Endometrium (tissue), 2 donors: ENCODE data around the gene NTNG2.

Experiments
- FAIRE-seq: peaks from 2 replicates; lab custom pipeline; 2012; peaks lifted over from hg19 to GRCh38; lab: Jason Lieb, UNC
- donor health status: control.
- donor health status: control.

The NTNG2 gene

DNA sequence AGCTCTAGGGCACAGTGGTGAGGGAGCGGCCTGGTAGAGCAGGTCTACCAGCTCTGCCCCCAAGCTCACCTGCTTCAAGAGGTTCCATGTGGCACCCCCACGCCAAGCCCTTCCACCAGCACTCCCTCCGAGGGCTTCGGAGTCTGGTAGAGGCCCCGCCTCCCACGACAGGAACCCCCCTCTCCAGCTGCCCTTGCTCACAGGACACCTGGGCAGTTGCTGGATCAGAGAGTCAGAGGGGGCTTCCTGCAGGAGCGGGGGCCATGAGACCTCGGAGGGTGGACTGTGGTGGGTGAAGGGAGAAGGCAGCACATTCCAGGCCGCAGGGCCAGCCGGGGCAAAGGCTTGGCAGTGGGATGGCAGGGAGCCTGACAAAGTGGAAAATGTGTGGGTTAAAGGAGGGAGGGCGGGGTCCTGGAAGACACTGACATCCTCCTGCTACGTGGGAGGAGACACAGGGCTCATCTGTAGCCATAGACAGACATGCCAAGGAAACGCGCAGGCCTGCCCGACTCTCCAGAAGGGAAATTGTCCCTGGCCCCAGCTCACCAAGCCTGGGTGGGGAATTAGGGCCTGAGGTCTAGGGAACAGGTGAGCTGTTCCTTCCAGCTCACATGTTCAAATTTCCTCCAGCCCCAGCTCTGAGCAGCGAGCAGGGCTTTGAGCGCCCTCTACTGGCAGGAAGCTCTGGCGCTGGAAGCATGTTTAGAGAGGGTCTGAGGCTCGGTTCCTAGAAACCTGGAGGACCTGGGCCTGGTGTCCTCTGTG, 74.2 kb downstream of the NTNG2 start:
- no peak for FAIRE-seq

DNA sequence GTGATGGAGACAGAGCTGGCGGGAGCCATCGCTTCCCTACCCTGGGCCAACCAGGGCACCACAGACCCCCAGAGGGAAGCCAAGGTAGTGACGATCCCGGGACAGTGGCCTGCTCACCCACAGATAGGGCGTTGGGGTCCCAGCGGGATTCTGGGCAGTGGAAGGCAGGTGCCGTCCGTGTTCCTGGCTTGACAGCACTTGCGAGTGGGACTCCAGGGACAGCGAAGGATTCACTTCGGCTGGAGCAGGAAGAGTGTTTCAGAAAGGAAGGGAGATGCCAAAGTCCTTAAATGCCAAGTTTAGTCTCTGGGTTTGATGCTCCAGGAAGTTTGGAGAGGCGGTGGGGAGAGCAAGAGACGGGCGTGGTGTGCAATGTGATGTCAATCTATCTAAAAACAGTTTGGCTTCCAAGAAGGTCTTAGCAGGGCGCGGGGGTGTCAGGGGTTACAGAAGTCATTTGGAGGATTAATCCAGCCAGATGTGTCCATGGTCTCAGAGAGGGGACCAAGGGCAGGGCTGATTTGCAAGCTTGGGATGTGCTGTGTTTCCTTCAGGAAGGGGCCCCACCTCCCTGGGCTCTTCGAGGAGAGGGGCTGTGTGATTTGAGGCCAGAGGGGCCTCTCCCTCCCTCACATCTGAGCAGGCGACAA, 74.9 kb downstream of the NTNG2 start:
- no peak for FAIRE-seq

DNA sequence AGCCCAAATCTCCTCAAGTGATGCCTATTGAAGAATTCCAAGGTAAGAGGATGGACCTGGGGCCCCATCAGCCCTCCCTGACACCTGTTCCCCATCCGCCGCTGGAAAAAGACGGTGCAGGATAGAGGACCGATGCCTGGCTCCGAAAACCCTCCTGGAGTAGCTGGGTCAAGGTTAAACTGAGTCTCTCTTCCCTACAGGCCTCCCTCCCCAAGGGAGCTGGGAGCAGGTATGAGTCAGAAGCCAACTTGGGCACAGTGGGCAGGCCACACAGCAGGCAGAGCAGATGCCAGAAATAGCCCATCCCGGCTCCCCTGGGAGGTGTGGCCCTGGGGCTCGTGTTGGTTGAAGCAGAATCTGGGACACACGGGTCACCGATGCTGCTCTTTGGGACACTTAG, 75.6 kb downstream of the NTNG2 start:
- no peak for FAIRE-seq

DNA sequence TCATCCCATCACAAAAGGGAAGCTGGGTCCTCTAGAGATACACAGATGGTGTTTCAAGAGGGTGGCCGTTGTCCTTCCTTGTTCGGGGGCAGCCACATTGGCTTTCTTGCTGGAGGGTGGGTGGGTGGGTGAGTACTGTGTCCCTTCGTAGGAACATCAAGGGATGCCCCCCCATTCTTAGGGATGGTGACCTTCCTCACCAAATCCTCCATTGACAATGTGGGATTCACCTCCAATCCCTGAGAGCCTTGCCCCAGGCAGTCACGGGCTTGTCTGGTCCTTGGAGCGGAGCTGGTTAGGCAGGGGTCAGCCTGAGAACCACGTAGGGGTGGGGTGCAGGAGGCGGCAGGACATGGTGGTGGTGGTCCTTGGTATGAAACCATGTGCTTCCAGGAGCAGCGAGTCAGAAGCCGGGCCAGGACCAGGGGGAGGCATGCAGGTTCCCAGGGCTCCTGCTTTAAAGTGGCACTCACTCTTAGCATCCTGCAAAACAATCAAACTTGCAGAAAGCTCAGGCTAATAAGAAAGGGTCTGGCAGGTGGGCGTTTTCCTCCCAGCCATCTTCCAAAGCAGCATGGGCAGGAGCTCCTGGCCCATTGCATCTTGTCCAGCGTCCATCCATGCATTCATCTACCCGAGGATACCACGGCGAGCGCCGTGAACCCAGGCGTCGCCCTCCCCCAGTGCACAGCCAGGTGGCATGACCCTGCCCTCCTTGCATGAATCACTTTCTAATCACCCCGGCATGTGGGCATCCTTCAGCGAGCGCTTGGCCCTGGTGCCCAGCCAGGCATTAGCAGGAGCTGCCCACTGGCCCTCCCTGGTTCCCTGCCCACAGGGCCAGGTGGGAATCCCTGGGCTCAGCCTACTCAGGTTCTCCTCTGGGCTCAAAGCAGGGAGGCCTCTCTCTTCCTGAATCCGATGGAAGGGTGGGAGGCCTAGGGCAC, 76.4 kb downstream of the NTNG2 start:
- FAIRE-seq, result no peak

DNA sequence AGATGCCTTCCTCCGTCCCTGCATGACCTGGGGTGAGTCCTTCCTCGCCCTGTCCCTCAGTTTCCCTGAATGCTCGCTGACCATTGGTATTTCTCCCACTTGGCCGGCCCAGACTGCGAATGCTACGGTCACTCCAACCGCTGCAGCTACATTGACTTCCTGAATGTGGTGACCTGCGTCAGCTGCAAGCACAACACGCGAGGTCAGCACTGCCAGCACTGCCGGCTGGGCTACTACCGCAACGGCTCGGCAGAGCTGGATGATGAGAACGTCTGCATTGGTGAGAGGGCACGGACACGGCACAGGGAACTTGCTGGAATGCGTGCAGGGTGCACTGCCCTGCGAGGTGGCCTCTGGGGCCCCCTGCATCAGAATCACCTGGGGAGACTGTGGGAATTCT, 77.1 kb downstream of the NTNG2 start:
- no peak for FAIRE-seq

DNA sequence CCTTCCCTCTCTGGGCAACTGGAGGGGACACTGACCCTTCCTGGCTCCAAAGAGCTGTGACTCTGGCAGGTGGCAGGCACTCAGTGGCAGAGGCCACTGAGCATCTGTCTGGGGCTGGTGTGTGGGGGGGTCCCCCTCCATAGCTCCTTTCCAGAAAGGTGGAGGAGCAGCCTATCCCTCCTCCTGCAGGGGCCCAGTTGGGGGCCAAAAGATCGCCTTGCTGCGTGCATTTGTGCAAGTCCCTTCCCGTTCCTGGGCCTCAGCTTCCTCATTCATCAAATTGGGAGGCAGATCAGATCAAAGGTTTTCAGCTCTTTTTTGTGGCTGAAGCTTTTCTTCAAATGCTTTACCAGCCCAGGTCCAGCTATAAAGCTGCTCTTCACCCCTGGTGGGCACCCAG, 77.7 kb downstream of the NTNG2 start:
- no peak for FAIRE-seq

DNA sequence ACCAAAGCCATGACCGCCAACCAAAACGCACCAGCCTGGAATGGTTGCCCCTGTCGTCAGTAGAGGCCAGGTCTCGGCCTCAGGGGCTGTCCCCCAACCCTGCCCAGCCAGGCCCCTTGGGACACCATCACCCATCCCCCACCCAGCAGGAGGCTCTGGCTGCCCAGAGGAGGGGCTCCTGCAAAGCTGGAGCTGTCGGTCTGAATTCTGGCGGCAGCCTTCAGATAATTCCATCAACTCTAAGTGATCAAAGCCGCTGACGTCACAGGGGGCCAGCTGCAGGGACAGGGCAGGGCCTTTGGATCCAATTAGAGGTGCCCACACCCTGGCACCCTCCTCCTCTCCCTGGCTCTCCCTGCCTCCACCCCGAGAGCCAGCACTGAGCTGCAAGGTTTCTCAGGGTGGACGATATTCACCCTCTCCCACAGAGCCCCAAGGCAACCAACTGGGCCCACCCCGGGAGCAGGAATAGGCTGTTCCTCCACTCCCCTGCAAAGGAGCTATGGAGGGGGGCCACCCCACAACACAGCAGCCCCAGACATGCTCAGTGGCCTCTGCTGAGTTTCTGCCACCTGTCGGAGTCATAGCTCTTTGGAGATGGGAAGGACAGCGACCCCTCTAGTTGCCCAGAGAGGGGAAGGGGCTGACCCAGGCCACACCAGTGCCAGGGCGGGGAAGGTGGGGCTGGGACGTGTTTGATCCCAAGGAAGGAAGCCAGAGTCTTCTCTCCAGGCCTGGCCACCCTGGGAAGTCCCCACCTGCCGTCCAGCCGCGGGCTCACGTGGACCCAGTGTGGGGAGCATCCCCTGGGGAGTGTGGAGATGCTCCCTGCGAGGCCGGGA, 78.4 kb downstream of the NTNG2 start:
- no peak for FAIRE-seq

DNA sequence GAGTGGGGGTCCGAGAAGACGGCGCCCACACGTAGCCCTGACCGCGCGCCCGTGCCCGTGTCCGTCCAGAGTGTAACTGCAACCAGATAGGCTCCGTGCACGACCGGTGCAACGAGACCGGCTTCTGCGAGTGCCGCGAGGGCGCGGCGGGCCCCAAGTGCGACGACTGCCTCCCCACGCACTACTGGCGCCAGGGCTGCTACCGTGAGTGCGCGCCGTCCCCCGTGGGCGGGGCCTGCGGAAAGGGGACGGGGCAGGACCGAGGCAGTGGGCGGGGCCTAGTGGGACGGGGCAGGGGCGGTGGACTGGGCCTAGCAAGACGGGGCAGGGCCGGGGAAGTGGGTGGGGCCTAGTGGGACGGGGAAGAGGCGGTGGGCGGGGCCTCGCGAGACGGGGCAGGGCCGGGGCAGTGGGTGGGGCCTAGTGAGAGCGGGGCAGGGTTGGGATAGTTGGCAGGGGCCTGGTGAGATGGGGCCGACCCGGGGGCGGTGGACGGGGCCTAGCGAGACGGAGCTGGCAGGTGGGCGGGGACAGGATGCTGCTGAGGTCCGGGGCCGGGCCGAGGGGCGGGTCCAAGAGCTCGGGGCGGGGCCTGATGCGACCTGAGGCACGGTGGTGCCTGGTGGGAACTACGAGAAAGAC, 79.1 kb downstream of the NTNG2 start:
- FAIRE-seq, result no peak

DNA sequence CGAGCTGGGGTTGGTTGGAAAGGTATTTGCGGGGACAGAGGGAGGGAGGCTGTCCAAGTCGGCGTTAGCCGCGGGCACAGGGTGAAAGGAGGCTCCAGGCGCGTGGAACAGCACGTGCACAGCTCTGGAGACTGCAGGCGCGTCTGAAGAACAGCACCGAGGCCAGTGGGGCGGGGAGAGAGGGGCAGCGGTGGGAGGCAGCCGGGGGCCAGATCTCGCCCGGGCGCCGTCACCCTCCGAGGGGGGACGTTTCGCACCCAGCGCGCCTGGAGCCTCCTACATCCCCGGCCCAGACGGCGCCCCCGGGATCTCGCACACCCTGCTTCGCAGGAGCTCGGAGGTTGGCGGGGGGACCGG, 79.6 kb downstream of the NTNG2 start:
- FAIRE-seq, result no peak

DNA sequence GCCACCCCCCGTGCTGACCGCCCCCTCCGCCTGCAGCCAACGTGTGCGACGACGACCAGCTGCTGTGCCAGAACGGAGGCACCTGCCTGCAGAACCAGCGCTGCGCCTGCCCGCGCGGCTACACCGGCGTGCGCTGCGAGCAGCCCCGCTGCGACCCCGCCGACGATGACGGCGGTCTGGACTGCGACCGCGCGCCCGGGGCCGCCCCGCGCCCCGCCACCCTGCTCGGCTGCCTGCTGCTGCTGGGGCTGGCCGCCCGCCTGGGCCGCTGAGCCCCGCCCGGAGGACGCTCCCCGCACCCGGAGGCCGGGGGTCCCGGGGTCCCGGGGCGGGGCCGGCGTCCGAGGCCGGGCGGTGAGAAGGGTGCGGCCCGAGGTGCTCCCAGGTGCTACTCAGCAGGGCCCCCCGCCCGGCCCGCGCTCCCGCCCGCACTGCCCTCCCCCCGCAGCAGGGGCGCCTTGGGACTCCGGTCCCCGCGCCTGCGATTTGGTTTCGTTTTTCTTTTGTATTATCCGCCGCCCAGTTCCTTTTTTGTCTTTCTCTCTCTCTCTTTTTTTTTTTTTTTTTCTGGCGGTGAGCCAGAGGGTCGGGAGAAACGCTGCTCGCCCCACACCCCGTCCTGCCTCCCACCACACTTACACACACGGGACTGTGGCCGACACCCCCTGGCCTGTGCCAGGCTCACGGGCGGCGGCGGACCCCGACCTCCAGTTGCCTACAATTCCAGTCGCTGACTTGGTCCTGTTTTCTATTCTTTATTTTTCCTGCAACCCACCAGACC, 80.2 kb downstream of the NTNG2 start:
- FAIRE-seq, result no peak

DNA sequence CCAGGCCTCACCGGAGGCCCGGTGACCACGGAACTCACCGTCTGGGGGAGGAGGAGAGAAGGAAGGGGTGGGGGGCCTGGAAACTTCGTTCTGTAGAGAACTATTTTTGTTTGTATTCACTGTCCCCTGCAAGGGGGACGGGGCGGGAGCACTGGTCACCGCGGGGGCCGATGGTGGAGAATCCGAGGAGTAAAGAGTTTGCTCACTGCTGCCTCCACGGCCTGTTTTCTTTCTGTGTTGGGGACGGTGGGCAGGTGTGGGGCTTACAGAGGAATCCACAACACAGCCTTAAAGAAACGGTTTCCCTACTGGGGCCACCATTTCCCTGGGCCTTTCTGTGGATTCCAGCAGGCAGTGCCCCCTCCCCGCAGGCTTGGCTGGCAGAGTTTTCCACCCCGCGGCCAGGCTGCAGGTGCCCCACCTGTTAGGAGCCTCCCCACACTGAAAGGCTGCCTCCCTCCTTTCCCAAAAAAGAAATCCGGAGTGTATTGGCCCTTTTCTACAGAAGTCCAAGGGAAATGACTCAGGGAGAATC, 80.8 kb downstream of the NTNG2 start:
- FAIRE-seq, result no peak

DNA sequence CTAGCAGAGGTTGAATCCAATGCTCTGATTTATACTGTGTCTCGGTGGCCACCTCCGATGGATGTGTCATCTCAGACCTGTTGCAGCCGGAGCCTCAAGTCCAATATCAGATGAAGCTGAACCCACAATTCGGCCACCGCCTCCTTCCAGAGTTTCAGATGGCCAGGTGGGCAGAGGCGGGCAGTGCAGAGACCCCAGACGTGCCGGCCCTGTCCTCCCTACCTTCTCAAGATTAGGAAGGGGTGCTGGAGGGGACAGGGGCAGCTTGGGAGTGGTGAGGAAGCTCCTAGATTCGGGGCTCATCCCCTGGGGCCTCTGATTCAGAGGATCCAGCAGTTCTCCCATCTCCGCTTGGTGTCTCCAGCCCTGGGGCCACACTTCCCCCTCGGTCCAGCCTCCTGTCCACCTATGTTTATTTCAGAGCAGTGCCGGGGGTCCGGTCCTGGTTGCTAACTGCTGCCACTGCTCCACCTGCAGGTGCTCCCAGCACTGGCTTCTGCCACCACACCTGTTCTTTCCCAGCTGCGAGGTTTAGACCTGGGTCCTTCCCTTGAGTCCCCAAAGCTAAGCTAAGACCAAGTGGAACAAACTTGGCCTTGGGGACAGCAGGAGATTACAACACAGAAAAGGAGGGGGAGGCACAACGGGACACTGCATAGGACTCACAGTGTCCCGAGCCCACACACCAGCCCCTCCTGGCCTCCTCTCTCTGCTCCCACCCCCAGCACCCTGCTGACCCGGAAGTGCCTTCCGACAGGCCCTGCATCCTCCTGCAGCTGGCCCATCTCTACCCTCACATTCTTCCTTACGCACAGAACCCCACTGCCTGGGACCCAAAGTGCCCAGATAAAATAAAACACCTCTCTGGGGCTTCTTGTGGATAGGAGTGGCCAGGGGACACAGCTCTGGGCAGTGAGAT, 81.6 kb downstream of the NTNG2 start:
- no peak for FAIRE-seq

DNA sequence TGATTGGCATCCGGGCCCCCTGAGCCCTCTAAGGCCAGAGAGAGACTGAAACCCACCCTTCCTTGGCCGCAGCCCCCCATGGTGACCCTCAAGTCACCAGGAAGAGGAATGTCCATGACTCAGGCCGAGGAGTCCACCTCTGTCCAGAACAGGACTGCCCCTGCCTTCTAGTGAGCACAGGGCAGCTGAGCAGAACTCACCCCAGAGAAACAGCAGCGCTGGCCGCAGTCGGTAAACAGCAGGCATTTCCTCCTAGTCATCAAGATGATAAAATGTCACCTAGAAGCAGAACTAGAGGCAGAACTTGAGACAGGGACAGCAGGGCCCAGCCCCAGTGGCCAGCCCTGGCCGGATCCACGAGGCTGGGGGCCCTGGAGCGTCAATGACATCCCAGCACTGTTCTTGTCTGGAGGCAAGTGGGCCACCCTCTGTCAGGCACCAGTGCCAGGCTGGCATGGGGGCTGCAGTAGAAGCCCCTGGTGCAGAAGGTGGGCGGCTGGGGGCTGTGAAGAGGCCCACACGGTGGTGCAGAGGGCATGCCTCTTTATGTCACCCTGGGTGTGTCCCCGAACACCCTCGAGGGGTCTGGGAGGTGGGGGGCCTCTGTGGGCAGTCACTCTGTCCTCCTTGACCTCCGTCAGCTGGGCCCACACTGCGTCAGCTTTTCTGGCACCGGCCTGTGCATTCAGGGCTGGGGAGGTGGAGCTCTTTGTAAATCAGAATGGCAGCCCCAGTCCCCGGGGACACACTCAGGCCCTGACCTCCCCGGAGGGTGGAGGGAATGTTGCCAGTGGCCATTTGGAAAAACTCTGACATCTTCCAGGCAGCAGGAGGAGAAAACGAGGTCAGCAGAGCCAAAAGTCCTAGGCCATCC, 83.0 kb downstream of the NTNG2 start:
- no peak for FAIRE-seq

DNA sequence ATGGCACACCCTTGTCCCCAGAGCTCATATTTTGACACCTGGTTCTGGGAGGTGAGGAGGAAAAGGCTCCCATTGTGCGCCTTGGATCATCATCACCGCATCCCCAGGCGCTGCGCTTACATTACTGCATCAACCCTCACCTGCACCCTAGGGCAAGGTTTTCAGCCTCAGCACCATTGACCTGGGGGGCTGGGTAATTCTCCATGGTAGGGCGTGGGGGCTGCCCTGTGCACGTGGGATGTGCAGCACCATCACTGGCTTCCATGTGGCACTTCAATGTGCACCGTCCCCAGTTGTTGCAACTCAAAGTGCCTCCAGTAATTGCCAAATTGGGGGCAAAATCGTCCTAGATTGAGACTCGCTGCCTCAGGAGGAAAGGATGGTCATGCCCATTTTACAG, 83.6 kb downstream of the NTNG2 start:
- FAIRE-seq, result no peak

DNA sequence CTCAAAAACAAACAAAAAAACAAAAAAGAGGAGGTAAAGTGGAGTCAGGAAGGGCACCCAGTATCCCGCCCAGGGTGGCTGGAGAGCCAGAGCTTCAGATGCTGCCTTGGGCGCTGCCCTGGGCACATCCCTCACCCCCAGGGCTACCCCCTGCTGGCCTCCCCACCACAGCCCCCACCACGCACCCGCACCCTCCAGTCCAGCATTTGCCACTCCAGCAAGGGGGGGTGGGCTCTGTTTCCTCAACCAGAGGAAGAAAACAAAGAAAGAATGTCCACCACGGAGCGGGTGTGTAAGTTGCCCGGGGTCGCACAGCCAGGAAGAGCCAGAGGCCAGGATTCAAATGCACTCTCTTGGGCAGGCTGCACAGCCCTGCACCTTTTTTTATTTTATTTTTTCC, 86.1 kb downstream of the NTNG2 start:
- FAIRE-seq, result no peak

DNA sequence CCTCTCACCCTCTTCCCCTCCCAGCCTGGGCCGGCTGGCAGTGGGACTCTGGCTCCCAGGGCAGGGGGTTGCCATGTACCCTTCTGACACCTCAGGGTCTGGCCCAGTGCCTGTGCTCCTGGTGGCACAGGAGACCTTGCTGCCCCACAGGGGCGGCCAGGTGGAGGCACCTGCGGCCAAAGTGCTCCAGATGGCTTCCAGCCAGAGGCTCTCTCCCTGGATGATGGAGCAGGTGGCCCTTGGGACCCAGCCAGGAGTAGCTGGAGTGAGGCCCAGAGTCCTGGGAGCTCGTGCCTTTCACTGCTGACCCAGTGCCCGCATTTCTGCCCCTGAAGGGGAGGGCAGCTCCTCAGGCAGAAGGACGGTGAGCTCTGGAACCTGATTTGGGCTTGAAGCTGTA, 87.3 kb downstream of the NTNG2 start:
- FAIRE-seq, result no peak

DNA sequence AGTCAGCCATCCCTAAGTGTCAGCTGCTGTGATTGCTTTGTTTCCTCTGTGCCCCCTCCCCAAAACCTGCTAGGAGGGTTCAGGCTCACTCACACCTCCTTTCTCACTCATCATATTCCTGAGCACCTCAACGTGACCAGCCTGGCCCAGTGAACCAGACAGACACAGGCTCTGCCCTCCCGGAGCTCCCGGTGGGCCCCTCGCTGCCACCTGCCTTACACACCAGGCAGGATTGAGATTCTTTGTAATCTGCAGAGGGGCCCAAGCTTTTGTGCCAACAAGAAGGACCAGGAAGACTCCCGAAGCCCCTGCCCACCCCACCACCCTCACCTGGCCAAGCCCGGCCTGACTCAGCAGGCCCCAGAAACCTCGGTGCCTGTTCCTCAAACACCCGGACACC, 87.8 kb downstream of the NTNG2 start:
- FAIRE-seq, result no peak
